Measurements from ENCODE around the gene CTNND2. TPM values are rescaled to one million over a fixed set of nuclear protein-coding genes. Genes with fewer than 3 reads are reported as not detected.

The CTNND2 gene
- total RNA-seq, 4 donors from 2014 or later: 0.04 TPM; not detected in 3

DNA sequence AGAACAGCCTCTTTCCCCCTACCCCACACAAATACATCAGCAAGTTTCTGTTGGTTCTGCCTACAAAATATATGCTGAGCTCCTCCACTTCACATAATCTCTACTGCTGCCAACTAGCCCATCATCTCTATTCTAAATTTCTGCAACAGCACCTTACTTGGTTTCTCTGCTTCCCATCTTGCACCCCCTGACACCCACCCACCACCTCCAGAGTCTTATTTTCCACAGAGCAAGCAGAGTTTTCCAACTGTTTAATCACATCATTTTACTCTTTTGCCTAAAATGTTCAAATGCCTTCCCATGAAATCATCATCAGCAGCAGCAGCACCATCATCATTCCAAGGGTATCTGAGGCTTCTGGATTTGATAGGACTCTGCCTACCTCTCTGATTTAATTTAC lies 295.7 kb downstream of the CTNND2 start:
- Histone ChIP-seq H3K9me3 (no peaks in the 10 kb centered on the region), H3K27ac (no peak overlapping the region), H3K36me3 (no peaks in the 10 kb centered on the region), H3K27me3 (no peaks in the 10 kb centered on the region), H3K4me1 (no peaks in the 10 kb centered on the region), H3K4me3 (no peak overlapping the region)
- intact Hi-C loops (cut with DNase I; ENCODE audit: low total_unique reads) (no loop called here), in situ Hi-C loops (cut with MboI; ENCODE audit: low sequenced_read_pairs in 4 of 4) (no loop called here)
- ATAC-seq (no peak), DNase-seq (no peak)
- TF ChIP-seq CTCF (IDR thresholded peaks at IDR 0.05 in 4 of 5, conservative IDR thresholded peaks at IDR 0.05 in 1 of 5) (no peak), POLR2A (IDR thresholded peaks at IDR 0.05) (no peak)

GRCh38 chr5:11607944-11608483 lies 296.2 kb downstream of the CTNND2 start:
- in situ Hi-C loops (cut with MboI; ENCODE audit: low sequenced_read_pairs in 4 of 4) (no loop called here), intact Hi-C loops (cut with DNase I; ENCODE audit: low total_unique reads) (no loop called here)

DNA sequence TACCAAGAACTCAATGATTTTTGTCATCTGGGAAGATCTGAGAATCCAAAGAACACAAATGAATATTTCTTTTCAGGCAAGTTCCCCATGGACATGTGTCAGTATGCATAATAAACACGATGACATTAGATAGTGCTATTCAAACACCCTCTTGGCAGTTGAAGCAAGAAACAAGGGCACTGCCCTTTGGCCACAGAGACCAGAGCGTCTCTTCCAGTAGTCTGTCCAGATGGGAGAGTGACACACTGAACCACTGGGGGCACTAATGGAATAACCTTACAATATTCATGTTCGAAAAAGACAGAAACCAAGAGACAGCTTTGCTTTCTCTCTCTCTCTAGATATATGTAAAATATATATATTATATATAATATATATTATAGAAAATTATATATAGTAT lies 301.9 kb downstream of the CTNND2 start:
- ATAC-seq: no peak
- no peaks in the 10 kb centered on the region for H3K4me1 ChIP-seq
- H3K36me3 ChIP-seq: no peaks in the 10 kb centered on the region
- no peak for DNase-seq
- no peak overlapping the region for H3K27ac ChIP-seq
- in situ Hi-C loops (cut with MboI; ENCODE audit: low sequenced_read_pairs in 4 of 4) (no loop called here), intact Hi-C loops (cut with DNase I; ENCODE audit: low total_unique reads) (no loop called here)
- no peak overlapping the region for H3K4me3 ChIP-seq
- TF ChIP-seq CTCF (IDR thresholded peaks at IDR 0.05 in 4 of 5, conservative IDR thresholded peaks at IDR 0.05 in 1 of 5) (no peak), POLR2A (IDR thresholded peaks at IDR 0.05) (no peak)
- H3K9me3 ChIP-seq: no peaks in the 10 kb centered on the region
- no peaks in the 10 kb centered on the region for H3K27me3 ChIP-seq

More at GRCh38 chr5:11607944-11608483, 296.2 kb downstream of the CTNND2 start:
- no peak for TF ChIP-seq POLR2A (IDR thresholded peaks at IDR 0.05)
- TF ChIP-seq CTCF (IDR thresholded peaks at IDR 0.05 in 4 of 5, conservative IDR thresholded peaks at IDR 0.05 in 1 of 5): no peak
- Histone ChIP-seq H3K36me3 (no peaks in the 10 kb centered on the region), H3K4me3 (no peak overlapping the region), H3K4me1 (no peaks in the 10 kb centered on the region), H3K27ac (no peak overlapping the region), H3K27me3 (no peaks in the 10 kb centered on the region), H3K9me3 (no peaks in the 10 kb centered on the region)
- no peak for ATAC-seq
- DNase-seq: no peak

GRCh38 chr5:11599499-11599898 lies 304.7 kb downstream of the CTNND2 start:
- no peaks in the 10 kb centered on the region for H3K9me3 ChIP-seq
- no peak for ATAC-seq
- in situ Hi-C loops (cut with MboI; ENCODE audit: low sequenced_read_pairs in 4 of 4) (no loop called here), intact Hi-C loops (cut with DNase I; ENCODE audit: low total_unique reads) (no loop called here)
- H3K27ac ChIP-seq: no peak overlapping the region
- H3K36me3 ChIP-seq: no peaks in the 10 kb centered on the region
- H3K27me3 ChIP-seq: no peaks in the 10 kb centered on the region
- TF ChIP-seq CTCF (IDR thresholded peaks at IDR 0.05 in 4 of 5, conservative IDR thresholded peaks at IDR 0.05 in 1 of 5): no peak
- H3K4me1 ChIP-seq: no peaks in the 10 kb centered on the region
- no peak overlapping the region for H3K4me3 ChIP-seq
- DNase-seq: no peak

DNA sequence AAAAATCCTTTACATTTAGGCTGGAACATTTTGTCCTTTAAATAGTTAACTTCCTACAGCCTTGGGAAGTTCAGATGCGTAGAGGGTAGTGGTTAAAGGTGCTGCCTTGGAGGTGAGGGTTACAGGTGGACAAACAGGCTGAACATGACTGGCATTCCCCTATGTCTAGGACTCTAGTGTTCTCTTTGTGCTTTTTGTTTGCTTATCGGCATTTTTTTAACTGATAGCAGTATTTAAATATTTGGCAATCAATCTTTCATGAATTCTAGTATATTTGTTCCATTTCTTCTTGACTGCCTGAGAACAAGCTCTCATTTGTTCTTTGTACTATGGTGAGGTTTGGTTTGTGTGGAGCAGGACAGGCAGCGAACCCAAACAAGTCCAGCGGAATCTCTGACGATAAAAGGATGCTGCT lies 307.6 kb downstream of the CTNND2 start:
- H3K9me3 ChIP-seq: no peaks in the 10 kb centered on the region
- intact Hi-C loops (cut with DNase I; ENCODE audit: low total_unique reads) (no loop called here), in situ Hi-C loops (cut with MboI; ENCODE audit: low sequenced_read_pairs in 4 of 4) (no loop called here)
- ATAC-seq (no peak), DNase-seq (no peak)
- no peaks in the 10 kb centered on the region for H3K27me3 ChIP-seq
- H3K4me1 ChIP-seq: no peaks in the 10 kb centered on the region
- H3K36me3 ChIP-seq: no peaks in the 10 kb centered on the region
- no peak overlapping the region for H3K4me3 ChIP-seq
- TF ChIP-seq POLR2A (IDR thresholded peaks at IDR 0.05): no peak
- no peak for TF ChIP-seq CTCF (IDR thresholded peaks at IDR 0.05 in 4 of 5, conservative IDR thresholded peaks at IDR 0.05 in 1 of 5)
- H3K27ac ChIP-seq: no peak overlapping the region
